Hepatocyte (in vitro differentiated cells): ENCODE measurements around the gene TAAR1.

Experiments
- EZH2 ChIP-seq: fragments of 200-600 bp; sonication (generic); IDR thresholded peaks from 2 replicates; pipeline ENCODE4 v1.6.1; 2016; ENCODE audit warnings: antibody characterized with exemption, mild to moderate bottlenecking, borderline replicate concordance
- EZH2phosphoT487 ChIP-seq: fragments of 200-600 bp; sonication (generic); IDR thresholded peaks from one replicate; pipeline ENCODE4 v1.6.1; 2018; ENCODE audit warnings: antibody characterized with exemption, mild to moderate bottlenecking, low read depth, moderate library complexity; ENCODE audit not compliant: unreplicated experiment, severe bottlenecking
- TF ChIP-seq, protein P1 (sequence below): fragments of 200-600 bp; sonication (generic); IDR thresholded peaks from 2 replicates; pipeline ENCODE4 v1.5.1; 2016; ENCODE audit warnings: antibody characterized with exemption, mild to moderate bottlenecking; ENCODE audit not compliant: poor library complexity

DNA sequence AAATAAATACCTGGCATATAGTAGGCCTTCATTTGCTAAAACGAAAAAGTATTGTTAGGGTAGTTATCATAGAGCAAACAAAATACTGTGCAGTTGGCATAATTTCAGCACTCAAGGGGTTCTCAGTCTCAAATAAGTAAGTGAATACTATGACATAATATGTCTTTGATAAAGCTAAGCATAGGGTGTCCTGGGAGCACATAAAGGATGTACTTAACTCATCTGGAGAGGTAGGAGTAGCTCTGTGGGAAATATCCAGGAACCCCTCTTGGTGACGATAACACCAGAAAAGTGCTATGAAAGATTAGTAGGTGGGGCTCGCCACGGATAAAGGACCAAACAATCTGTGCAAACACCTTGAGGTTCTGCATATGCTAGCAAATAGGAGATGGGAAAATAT lies 31.7 kb upstream of the TAAR1 start:
- TF ChIP-seq, protein P1, sequence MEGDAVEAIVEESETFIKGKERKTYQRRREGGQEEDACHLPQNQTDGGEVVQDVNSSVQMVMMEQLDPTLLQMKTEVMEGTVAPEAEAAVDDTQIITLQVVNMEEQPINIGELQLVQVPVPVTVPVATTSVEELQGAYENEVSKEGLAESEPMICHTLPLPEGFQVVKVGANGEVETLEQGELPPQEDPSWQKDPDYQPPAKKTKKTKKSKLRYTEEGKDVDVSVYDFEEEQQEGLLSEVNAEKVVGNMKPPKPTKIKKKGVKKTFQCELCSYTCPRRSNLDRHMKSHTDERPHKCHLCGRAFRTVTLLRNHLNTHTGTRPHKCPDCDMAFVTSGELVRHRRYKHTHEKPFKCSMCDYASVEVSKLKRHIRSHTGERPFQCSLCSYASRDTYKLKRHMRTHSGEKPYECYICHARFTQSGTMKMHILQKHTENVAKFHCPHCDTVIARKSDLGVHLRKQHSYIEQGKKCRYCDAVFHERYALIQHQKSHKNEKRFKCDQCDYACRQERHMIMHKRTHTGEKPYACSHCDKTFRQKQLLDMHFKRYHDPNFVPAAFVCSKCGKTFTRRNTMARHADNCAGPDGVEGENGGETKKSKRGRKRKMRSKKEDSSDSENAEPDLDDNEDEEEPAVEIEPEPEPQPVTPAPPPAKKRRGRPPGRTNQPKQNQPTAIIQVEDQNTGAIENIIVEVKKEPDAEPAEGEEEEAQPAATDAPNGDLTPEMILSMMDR, result no peak
- TF ChIP-seq EZH2phosphoT487 (no peak), EZH2 (no peak)
